Central memory CD8-positive, alpha-beta T cell (primary cell): ENCODE results near the gene BRPF3.

Source experiments
- ATAC-seq: fragments of 150-1000 bp; cut with Tn5 transposase; replicated peaks from 2 replicates; pipeline ENCODE4 v1.10.0; 2022; ENCODE audit warnings: mild to moderate bottlenecking, moderate FRiP score, moderate number of reproducible peaks; ENCODE audit not compliant: poor library complexity, severe bottlenecking; ENCODE audit errors: extremely low read depth
- DNase-seq, 2 donors: peaks; one replicate each; pipeline ENCODE4 v3.0.0; 2021; ENCODE audit warnings: low spot score in 2 of 2
- H3K27ac Mint-ChIP-seq: one replicate; pipeline ENCODE4 v1.8.0; 2022; ENCODE audit warnings: low read depth, mild to moderate bottlenecking, moderate library complexity, mixed read lengths
- H3K27me3 Mint-ChIP-seq: one replicate; pipeline ENCODE4 v1.8.0; 2022; ENCODE audit warnings: mixed read lengths
- H3K36me3 Mint-ChIP-seq: one replicate; pipeline ENCODE4 v1.8.0; 2022; ENCODE audit warnings: mild to moderate bottlenecking, moderate library complexity, mixed read lengths; ENCODE audit not compliant: insufficient read depth
- H3K4me1 Mint-ChIP-seq: one replicate; pipeline ENCODE4 v1.8.0; 2022; ENCODE audit warnings: mixed read lengths
- H3K4me3 Mint-ChIP-seq: one replicate; pipeline ENCODE4 v1.8.0; 2022; ENCODE audit warnings: mild to moderate bottlenecking, moderate library complexity, mixed read lengths
- H3K9me3 Mint-ChIP-seq: one replicate; pipeline ENCODE4 v1.8.0; 2022; ENCODE audit warnings: mixed read lengths

Gene BRPF3

GRCh38 chr6:36180126-36180525 is 16.4 kb upstream of the BRPF3 start:
- ATAC-seq (no peak), DNase-seq (no peak)
- Mint-ChIP-seq H3K9me3 (peaks cover 13% of the 10 kb centered on the region), H3K4me3 (no peak overlapping the region), H3K36me3 (no peaks in the 10 kb centered on the region), H3K27me3 (no peaks in the 10 kb centered on the region), H3K27ac (no peak overlapping the region), H3K4me1 (no peaks in the 10 kb centered on the region)

- DNase-seq (no peak), ATAC-seq (no peak)
- H3K4me3 Mint-ChIP-seq, result no peak overlapping the region
- H3K27me3 Mint-ChIP-seq, result no peaks in the 10 kb centered on the region
- H3K9me3 Mint-ChIP-seq, result peaks cover 6% of the 10 kb centered on the region
- no peaks in the 10 kb centered on the region for H3K36me3 Mint-ChIP-seq
- no peaks in the 10 kb centered on the region for H3K4me1 Mint-ChIP-seq
- H3K27ac Mint-ChIP-seq, result no peak overlapping the region
Observed at GRCh38 chr6:36184311-36184710, 12.2 kb upstream of the BRPF3 start.

- Mint-ChIP-seq H3K27ac (no peak overlapping the region), H3K9me3 (peaks cover 6% of the 10 kb centered on the region), H3K27me3 (no peaks in the 10 kb centered on the region), H3K4me1 (no peaks in the 10 kb centered on the region), H3K4me3 (no peak overlapping the region), H3K36me3 (no peaks in the 10 kb centered on the region)
- DNase-seq (no peak), ATAC-seq (no peak)
Observed at GRCh38 chr6:36186199-36186598, 10.3 kb upstream of the BRPF3 start.

GRCh38 chr6:36187446-36187845 is 9.1 kb upstream of the BRPF3 start:
- DNase-seq (no peak), ATAC-seq (no peak)
- peaks cover 4% of the 10 kb centered on the region for H3K9me3 Mint-ChIP-seq
- no peak overlapping the region for H3K27ac Mint-ChIP-seq
- H3K36me3 Mint-ChIP-seq, result no peaks in the 10 kb centered on the region
- H3K4me3 Mint-ChIP-seq, result no peak overlapping the region
- no peaks in the 10 kb centered on the region for H3K27me3 Mint-ChIP-seq
- H3K4me1 Mint-ChIP-seq, result no peaks in the 10 kb centered on the region

GRCh38 chr6:36195471-36196112 is 952 bp upstream of the BRPF3 start:
- peak overlapping the region; percentile 85 for H3K4me3 Mint-ChIP-seq
- H3K9me3 Mint-ChIP-seq, result no peaks in the 10 kb centered on the region
- peaks cover 28% of the 10 kb centered on the region for H3K4me1 Mint-ChIP-seq
- peak overlapping the region; percentile 81 for H3K27ac Mint-ChIP-seq
- DNase-seq (no peak), ATAC-seq (peak; percentile 47)
- no peaks in the 10 kb centered on the region for H3K27me3 Mint-ChIP-seq
- peaks cover 9% of the 10 kb centered on the region for H3K36me3 Mint-ChIP-seq

GRCh38 chr6:36196880-36197548 is 470 bp downstream of the BRPF3 start:
- H3K27ac Mint-ChIP-seq, result peak overlapping the region; percentile 33
- peaks cover 37% of the 10 kb centered on the region for H3K4me1 Mint-ChIP-seq
- DNase-seq, result peak; percentile 96 to 100
- H3K4me3 Mint-ChIP-seq, result peak overlapping the region; percentile 85
- no peaks in the 10 kb centered on the region for H3K27me3 Mint-ChIP-seq
- peaks cover 9% of the 10 kb centered on the region for H3K36me3 Mint-ChIP-seq
- H3K9me3 Mint-ChIP-seq, result no peaks in the 10 kb centered on the region
- ATAC-seq, result peak; percentile 85

GRCh38 chr6:36197739-36198221 is 1.2 kb downstream of the BRPF3 start:
- no peak for ATAC-seq
- Mint-ChIP-seq H3K4me1 (peaks cover 45% of the 10 kb centered on the region), H3K4me3 (peak overlapping the region; percentile 85), H3K27me3 (no peaks in the 10 kb centered on the region), H3K9me3 (no peaks in the 10 kb centered on the region), H3K27ac (peak overlapping the region; percentile 33), H3K36me3 (peaks cover 11% of the 10 kb centered on the region)
- DNase-seq, result no peak

GRCh38 chr6:36198986-36199385 is 2.4 kb downstream of the BRPF3 start:
- Mint-ChIP-seq H3K9me3 (no peaks in the 10 kb centered on the region), H3K4me3 (no peak overlapping the region), H3K36me3 (peaks cover 13% of the 10 kb centered on the region), H3K27ac (no peak overlapping the region), H3K4me1 (peaks cover 55% of the 10 kb centered on the region), H3K27me3 (no peaks in the 10 kb centered on the region)
- DNase-seq, result no peak
- no peak for ATAC-seq

- peaks cover 64% of the 10 kb centered on the region for H3K4me1 Mint-ChIP-seq
- DNase-seq (no peak), ATAC-seq (no peak)
- no peak overlapping the region for H3K4me3 Mint-ChIP-seq
- no peaks in the 10 kb centered on the region for H3K9me3 Mint-ChIP-seq
- peaks cover 15% of the 10 kb centered on the region for H3K36me3 Mint-ChIP-seq
- H3K27me3 Mint-ChIP-seq, result no peaks in the 10 kb centered on the region
- no peak overlapping the region for H3K27ac Mint-ChIP-seq
Observed at GRCh38 chr6:36200154-36200891, 3.8 kb downstream of the BRPF3 start.

- ATAC-seq, result no peak
- Mint-ChIP-seq H3K27me3 (no peaks in the 10 kb centered on the region), H3K27ac (peak overlapping the region; percentile 41), H3K9me3 (no peaks in the 10 kb centered on the region), H3K4me3 (no peak overlapping the region), H3K4me1 (peaks cover 71% of the 10 kb centered on the region), H3K36me3 (peaks cover 15% of the 10 kb centered on the region)
- DNase-seq, result no peak
Observed at GRCh38 chr6:36200998-36201596, 4.6 kb downstream of the BRPF3 start.

GRCh38 chr6:36201612-36202011 is 5.1 kb downstream of the BRPF3 start:
- Mint-ChIP-seq H3K4me1 (peaks cover 77% of the 10 kb centered on the region), H3K36me3 (peaks cover 14% of the 10 kb centered on the region), H3K27ac (peak overlapping the region; percentile 41), H3K27me3 (no peaks in the 10 kb centered on the region), H3K4me3 (no peak overlapping the region), H3K9me3 (no peaks in the 10 kb centered on the region)
- ATAC-seq, result no peak
- DNase-seq, result no peak

GRCh38 chr6:36202101-36202500 is 5.6 kb downstream of the BRPF3 start:
- Mint-ChIP-seq H3K9me3 (no peaks in the 10 kb centered on the region), H3K4me3 (no peak overlapping the region), H3K27me3 (no peaks in the 10 kb centered on the region), H3K4me1 (peaks cover 81% of the 10 kb centered on the region), H3K27ac (no peak overlapping the region), H3K36me3 (peaks cover 15% of the 10 kb centered on the region)
- ATAC-seq, result no peak
- no peak for DNase-seq
